Chondrocyte (in vitro differentiated cells): ENCODE results near the gene PLEKHH2. TPM values are rescaled to one million over a fixed set of nuclear protein-coding genes. Genes with fewer than 3 reads are reported as not detected.

Source experiments
- DNase-seq: peaks from one replicate; pipeline ENCODE4 v3.0.0; 2021; ENCODE audit warnings: mixed read lengths, low spot score
- H3K27ac Mint-ChIP-seq: one replicate; pipeline ENCODE4 v1.8.0; 2021; ENCODE audit warnings: mild to moderate bottlenecking, moderate library complexity, mixed read lengths; ENCODE audit not compliant: unreplicated experiment
- H3K27me3 Mint-ChIP-seq: 2 replicates; pipeline ENCODE4 v1.8.0; 2021; ENCODE audit warnings: low read depth, mixed read lengths
- H3K36me3 Mint-ChIP-seq: 2 replicates; pipeline ENCODE4 v1.8.0; 2021; ENCODE audit warnings: low read depth, mixed read lengths
- H3K4me1 Mint-ChIP-seq: 2 replicates; pipeline ENCODE4 v1.8.0; 2021; ENCODE audit warnings: low read depth, mild to moderate bottlenecking, mixed read lengths
- H3K4me3 Mint-ChIP-seq: one replicate; pipeline ENCODE4 v1.8.0; 2021; ENCODE audit warnings: mild to moderate bottlenecking, moderate library complexity, mixed read lengths; ENCODE audit not compliant: unreplicated experiment
- H3K9me3 Mint-ChIP-seq: 2 replicates; pipeline ENCODE4 v1.8.0; 2021; ENCODE audit warnings: low read depth, mixed read lengths
- total RNA-seq: library from RNA; stranded (reverse); gene quantifications from 3 replicates; pipeline ENCODE4 v1.2.1, GENCODE V29; 2021
- TF ChIP-seq, protein P1 (sequence below): fragments of 200-600 bp; sonication (generic); IDR thresholded peaks from 2 replicates; pipeline ENCODE4 v1.5.0; 2021; ENCODE audit warnings: antibody characterized with exemption, mild to moderate bottlenecking, moderate library complexity

Gene PLEKHH2
- total RNA-seq, 1 donor from 2014 or later = 4.9 TPM

DNA sequence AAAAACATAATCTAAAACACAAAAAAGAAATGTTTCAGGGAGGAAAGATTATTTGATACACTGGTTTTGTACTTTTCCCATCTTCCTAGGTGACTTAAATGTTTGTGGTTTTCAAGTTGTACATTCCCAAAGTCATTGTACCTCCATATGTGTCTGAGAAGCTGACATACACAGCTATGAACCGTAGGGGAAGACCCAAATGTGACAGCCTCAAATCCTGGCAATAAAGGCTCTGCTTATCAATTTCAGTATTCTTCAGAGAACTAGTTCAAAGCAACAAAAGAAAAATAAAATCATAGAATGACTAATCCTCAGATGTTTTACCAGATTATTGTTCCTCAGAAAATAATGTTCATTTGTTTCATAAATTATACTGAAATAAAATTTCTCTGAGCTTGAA lies 139.3 kb downstream of the PLEKHH2 start:
- DNase-seq = no peak
- Mint-ChIP-seq H3K9me3 (no peaks in the 10 kb centered on the region), H3K36me3 (peaks cover 19% of the 10 kb centered on the region), H3K4me1 (peaks cover 10% of the 10 kb centered on the region), H3K4me3 (no peak overlapping the region), H3K27me3 (no peaks in the 10 kb centered on the region), H3K27ac (no peak overlapping the region)
- TF ChIP-seq, protein P1, sequence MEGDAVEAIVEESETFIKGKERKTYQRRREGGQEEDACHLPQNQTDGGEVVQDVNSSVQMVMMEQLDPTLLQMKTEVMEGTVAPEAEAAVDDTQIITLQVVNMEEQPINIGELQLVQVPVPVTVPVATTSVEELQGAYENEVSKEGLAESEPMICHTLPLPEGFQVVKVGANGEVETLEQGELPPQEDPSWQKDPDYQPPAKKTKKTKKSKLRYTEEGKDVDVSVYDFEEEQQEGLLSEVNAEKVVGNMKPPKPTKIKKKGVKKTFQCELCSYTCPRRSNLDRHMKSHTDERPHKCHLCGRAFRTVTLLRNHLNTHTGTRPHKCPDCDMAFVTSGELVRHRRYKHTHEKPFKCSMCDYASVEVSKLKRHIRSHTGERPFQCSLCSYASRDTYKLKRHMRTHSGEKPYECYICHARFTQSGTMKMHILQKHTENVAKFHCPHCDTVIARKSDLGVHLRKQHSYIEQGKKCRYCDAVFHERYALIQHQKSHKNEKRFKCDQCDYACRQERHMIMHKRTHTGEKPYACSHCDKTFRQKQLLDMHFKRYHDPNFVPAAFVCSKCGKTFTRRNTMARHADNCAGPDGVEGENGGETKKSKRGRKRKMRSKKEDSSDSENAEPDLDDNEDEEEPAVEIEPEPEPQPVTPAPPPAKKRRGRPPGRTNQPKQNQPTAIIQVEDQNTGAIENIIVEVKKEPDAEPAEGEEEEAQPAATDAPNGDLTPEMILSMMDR = no peak

DNA sequence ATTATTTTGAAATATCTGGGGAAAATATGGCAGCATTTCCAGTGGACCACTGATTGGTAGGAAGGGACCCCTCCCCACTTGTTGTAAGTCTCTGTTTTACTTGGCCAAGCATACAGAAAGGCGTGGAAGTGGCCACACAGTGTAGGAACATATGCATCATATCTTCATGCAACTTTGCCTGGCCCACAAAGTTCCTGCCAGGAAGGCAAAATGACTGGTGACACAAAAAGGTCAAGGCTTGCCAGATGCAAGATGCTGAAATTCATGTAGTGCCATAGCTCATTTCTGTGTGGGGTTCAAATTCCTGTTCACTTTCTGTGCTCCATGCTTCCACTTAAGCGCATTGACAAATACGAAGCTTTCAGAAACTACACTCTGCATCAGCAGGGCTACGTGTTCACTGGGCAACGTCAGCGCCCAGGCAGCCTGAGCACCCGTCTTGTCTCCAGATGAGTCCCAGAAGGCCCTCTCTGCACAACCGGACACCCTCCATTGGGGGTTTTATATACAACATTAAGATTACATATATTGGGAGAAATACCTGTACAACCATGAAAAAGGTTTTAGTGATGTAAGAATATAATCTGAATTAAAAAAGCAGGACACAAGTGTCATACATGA lies 140.4 kb downstream of the PLEKHH2 start:
- H3K9me3 Mint-ChIP-seq = no peaks in the 10 kb centered on the region
- TF ChIP-seq, protein P1 = no peak

DNA sequence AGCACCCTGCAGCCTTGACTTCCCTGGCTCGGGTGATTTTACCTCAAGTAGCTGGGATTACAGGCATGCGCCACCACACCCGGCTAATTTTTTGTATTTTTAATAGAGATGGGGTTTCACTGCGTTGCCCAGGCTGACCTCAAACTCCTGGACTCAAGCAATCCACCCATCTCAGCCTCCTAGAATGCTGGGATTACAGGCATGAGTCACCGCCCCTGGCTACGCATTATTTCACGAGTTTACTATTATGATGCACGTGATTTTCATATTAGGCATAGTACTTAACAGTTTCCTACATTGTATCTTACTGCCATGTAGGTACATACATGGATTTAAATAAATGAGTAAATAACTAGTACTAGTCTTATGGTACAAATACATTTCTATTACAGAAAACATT lies 141.2 kb downstream of the PLEKHH2 start:
- TF ChIP-seq, protein P1 = no peak
- Mint-ChIP-seq H3K4me1 (peaks cover 10% of the 10 kb centered on the region), H3K9me3 (no peaks in the 10 kb centered on the region), H3K27ac (no peak overlapping the region), H3K36me3 (peaks cover 19% of the 10 kb centered on the region), H3K4me3 (no peak overlapping the region), H3K27me3 (no peaks in the 10 kb centered on the region)
- DNase-seq = no peak

More for the DNA sequence above, 140.4 kb downstream of the PLEKHH2 start:
- no peak overlapping the region for H3K27ac Mint-ChIP-seq
- H3K4me3 Mint-ChIP-seq = no peak overlapping the region
- H3K27me3 Mint-ChIP-seq = no peaks in the 10 kb centered on the region
- DNase-seq = no peak
- H3K4me1 Mint-ChIP-seq = peaks cover 10% of the 10 kb centered on the region
- peaks cover 19% of the 10 kb centered on the region for H3K36me3 Mint-ChIP-seq

GRCh38 chr2:43787895-43788294 lies 150.8 kb downstream of the PLEKHH2 start:
- no peak for DNase-seq
- peaks cover 37% of the 10 kb centered on the region for H3K4me1 Mint-ChIP-seq
- H3K4me3 Mint-ChIP-seq = no peak overlapping the region
- H3K27ac Mint-ChIP-seq = no peak overlapping the region
- H3K9me3 Mint-ChIP-seq = no peaks in the 10 kb centered on the region
- no peaks in the 10 kb centered on the region for H3K27me3 Mint-ChIP-seq
- TF ChIP-seq, protein P1 = no peak
- peaks cover 3% of the 10 kb centered on the region for H3K36me3 Mint-ChIP-seq

DNA sequence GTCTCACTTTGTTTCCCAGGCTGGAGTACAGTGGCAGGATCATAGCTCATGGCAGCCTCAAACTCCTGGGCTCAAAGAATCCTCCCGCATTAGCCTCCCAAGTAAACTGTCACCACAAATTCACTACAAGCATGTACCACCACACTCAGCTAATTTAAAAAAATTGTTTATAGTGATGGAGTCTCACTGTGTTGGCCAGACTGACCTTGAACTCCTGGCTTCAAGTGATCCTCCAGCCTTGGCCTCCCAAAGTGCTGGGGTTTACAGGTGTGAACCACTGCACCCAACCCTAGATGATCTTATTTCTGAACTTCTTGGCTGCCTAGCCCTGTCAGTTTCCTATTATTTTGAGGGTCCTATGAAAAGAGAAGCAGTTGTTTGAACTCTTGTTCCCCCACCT lies 151.6 kb downstream of the PLEKHH2 start:
- TF ChIP-seq, protein P1 = no peak
- Mint-ChIP-seq H3K4me3 (no peak overlapping the region), H3K9me3 (no peaks in the 10 kb centered on the region), H3K4me1 (peaks cover 37% of the 10 kb centered on the region), H3K27me3 (no peaks in the 10 kb centered on the region), H3K27ac (no peak overlapping the region), H3K36me3 (peaks cover 5% of the 10 kb centered on the region)
- no peak for DNase-seq
